Stomach (tissue), 4 donors: ENCODE data around the gene SMIM11.
"Not testable (repeated sequence)": the region's sequence is repeated elsewhere in the genome, so short reads cannot be mapped to it uniquely, and the experiment has no call there.

Experiments
- CTCF ChIP-seq, 7 experiments: fragments of 450-650 bp in 4 of 7; fragments of 200-600 bp in 3 of 7; sonication (generic) in 3 of 7; IDR thresholded peaks; one replicate each; pipeline ENCODE4 v1.5.1; 2016 to 2019; ENCODE audit warnings: antibody characterized with exemption in 7 of 7, control low read depth in 2 of 7, mild to moderate bottlenecking in 1 of 7
- POLR2A ChIP-seq, 4 donors: fragments of 450-650 bp; IDR thresholded peaks; one replicate each; pipeline ENCODE4 v1.6.1; 2016; ENCODE audit warnings: antibody characterized with exemption in 4 of 4, control low read depth in 2 of 4, mild to moderate bottlenecking in 1 of 4, moderate library complexity in 1 of 4
- POLR2AphosphoS5 ChIP-seq, 3 donors: sonication (generic); formaldehyde crosslinking; IDR thresholded peaks; one replicate each; pipeline ENCODE4 v1.6.1; 2016; ENCODE audit warnings: antibody characterized with exemption in 3 of 3

- not testable (repeated sequence) for TF ChIP-seq POLR2AphosphoS5, CTCF, POLR2A (IDR thresholded peaks at IDR 0.05)
These were observed 845 bp upstream of the SMIM11 start for GRCh38 chr21:34374462-34374861.
